Stimulated activated CD4-positive, alpha-beta T cell treated with anti-CD3 and anti-CD28 coated beads, Interleukin-15, amount 100 ng/mL, for 48 hours (primary cell): ENCODE results near the gene GCG.

ENCODE experiments used
- DNase-seq, 2 donors: peaks; one replicate each; pipeline ENCODE4 v3.0.0-alpha.2; 2020; ENCODE audit warnings: low read depth in 2 of 2

Gene GCG

GRCh38 chr2:162100579-162100978, 51.5 kb downstream of the GCG start:
- no peak for DNase-seq

GRCh38 chr2:162099836-162100235, 52.2 kb downstream of the GCG start:
- DNase-seq, result no peak
